Suprapubic skin (tissue), 4 donors: ENCODE measurements around the gene SOX12.

Experiments used
- CTCF ChIP-seq, 2 donors: fragments of 200-600 bp in 1 of 2; fragments of 450-650 bp in 1 of 2; sonication (generic) in 1 of 2; IDR thresholded peaks; one replicate each; pipeline ENCODE4 v1.5.1; 2016 to 2019; ENCODE audit warnings: antibody characterized with exemption in 2 of 2, mild to moderate bottlenecking in 1 of 2, moderate library complexity in 1 of 2
- EP300 ChIP-seq: sonication (generic); formaldehyde crosslinking; IDR thresholded peaks from one replicate; pipeline ENCODE4 v1.6.1; 2017; ENCODE audit warnings: antibody characterized with exemption
- POLR2A ChIP-seq, 2 donors: fragments of 450-650 bp; IDR thresholded peaks; one replicate each; pipeline ENCODE4 v1.6.1; 2017; ENCODE audit warnings: antibody characterized with exemption in 2 of 2, mild to moderate bottlenecking in 2 of 2, moderate library complexity in 2 of 2
- POLR2AphosphoS5 ChIP-seq, 3 donors: sonication (generic); formaldehyde crosslinking; IDR thresholded peaks; one replicate each; pipeline ENCODE4 v1.6.1; 2017; ENCODE audit warnings: antibody characterized with exemption in 3 of 3

- TF ChIP-seq POLR2A (IDR thresholded peaks at IDR 0.05) (no peak), EP300 (no peak), CTCF (IDR thresholded peaks at IDR 0.05) (no peak), POLR2AphosphoS5 (IDR thresholded peaks at IDR 0.05) (no peak)
Observed at GRCh38 chr20:312067-312466, 13.3 kb upstream of the SOX12 start.
